GM23248 (cell line): ENCODE measurements around the gene PRKAR1B. TPM values are rescaled to one million over a fixed set of nuclear protein-coding genes. Genes with fewer than 3 reads are reported as not detected.

Source experiments
- DNase-seq: peaks from one replicate; pipeline ENCODE4 v3.0.0-alpha.2; 2015
- H2AFZ ChIP-seq: fragments of 200-600 bp; sonication (generic); 2 replicates; pipeline ENCODE4 v1.6.1; 2016; ENCODE audit warnings: antibody characterized with exemption
- H3F3A ChIP-seq: fragments of 200-600 bp; sonication (generic); 2 replicates; pipeline ENCODE4 v1.6.1; 2016; ENCODE audit warnings: mild to moderate bottlenecking, antibody characterized with exemption, mixed run types; ENCODE audit not compliant: insufficient read depth
- H3K27ac ChIP-seq: fragments of 200-600 bp; sonication (generic); 2 replicates; pipeline ENCODE4 v1.5.1; 2016; ENCODE audit warnings: mild to moderate bottlenecking
- H3K27me3 ChIP-seq: fragments of 200-600 bp; sonication (generic); replicated peaks from 2 replicates; pipeline ENCODE4 v1.6.1; 2016; ENCODE audit warnings: mild to moderate bottlenecking; ENCODE audit not compliant: insufficient read depth
- H3K36me3 ChIP-seq: fragments of 200-600 bp; sonication (generic); 2 replicates; pipeline ENCODE4 v1.6.1; 2016; ENCODE audit warnings: low read depth, mild to moderate bottlenecking
- H3K4me1 ChIP-seq: fragments of 200-600 bp; sonication (generic); 2 replicates; pipeline ENCODE4 v1.6.1; 2016; ENCODE audit warnings: mild to moderate bottlenecking; ENCODE audit not compliant: insufficient read depth
- H3K4me2 ChIP-seq: fragments of 200-600 bp; sonication (generic); one replicate; pipeline ENCODE4 v1.6.1; 2016; ENCODE audit warnings: mild to moderate bottlenecking; ENCODE audit not compliant: unreplicated experiment
- H3K4me3 ChIP-seq: fragments of 200-600 bp; sonication (generic); 2 replicates; pipeline ENCODE4 v1.5.1; 2016; ENCODE audit warnings: mild to moderate bottlenecking
- H3K79me2 ChIP-seq: fragments of 200-600 bp; sonication (generic); 2 replicates; pipeline ENCODE4 v1.6.1; 2016; ENCODE audit warnings: mild to moderate bottlenecking; ENCODE audit not compliant: insufficient read depth
- H3K9ac ChIP-seq: fragments of 200-600 bp; sonication (generic); 2 replicates; pipeline ENCODE4 v1.6.1; 2016; ENCODE audit warnings: mild to moderate bottlenecking
- H3K9me2 ChIP-seq: fragments of 200-600 bp; sonication (generic); 2 replicates; pipeline ENCODE4 v1.6.1; 2016; ENCODE audit warnings: mixed run types, mild to moderate bottlenecking, moderate library complexity; ENCODE audit not compliant: insufficient read depth
- H3K9me3 ChIP-seq: fragments of 200-600 bp; sonication (generic); one replicate; pipeline ENCODE4 v1.6.1; 2017; ENCODE audit warnings: low read depth
- H4K20me1 ChIP-seq: fragments of 200-600 bp; sonication (generic); 2 replicates; pipeline ENCODE4 v1.6.0; 2016; ENCODE audit not compliant: insufficient read depth
- EZH2 ChIP-seq: fragments of 200-600 bp; sonication (generic); IDR thresholded peaks from 2 replicates; pipeline ENCODE4 v1.6.1; 2018; ENCODE audit warnings: antibody characterized with exemption, mild to moderate bottlenecking; ENCODE audit not compliant: insufficient read depth, poor library complexity, severe bottlenecking
- EZH2phosphoT487 ChIP-seq: fragments of 200-600 bp; sonication (generic); IDR thresholded peaks from 2 replicates; pipeline ENCODE4 v1.6.1; 2018; ENCODE audit warnings: antibody characterized with exemption, moderate library complexity, mild to moderate bottlenecking, low read depth; ENCODE audit not compliant: insufficient read depth
- WGBS, 2 experiments: methylation state at CpG; one replicate each; pipeline ENCODE4 v1.1.6; 2015 to 2017; ENCODE audit warnings: low lambda C conversion rate in 2 of 2, low coverage in 1 of 2; ENCODE audit errors: missing lambda C conversion rate in 2 of 2; 5-methylcytosine and 5-hydroxymethylcytosine counted together
- in situ Hi-C: fragments of 300-500 bp; cut with MboI; formaldehyde crosslinking; loops from 2 replicates; pipeline ENCODE4 v1.15.0; 2020
- polyA plus RNA-seq: library from polyadenylated mRNA; unstranded; fragments of >200 nt; fragmentation: Nextera tagmentation; extraction: Ambion mirVana; gene quantifications from 2 replicates; pipeline ENCODE4 v1.2.1, GENCODE V29; 2016
- total RNA-seq: library from RNA; depleted of rRNA; stranded (reverse); fragments of >200 nt; shearing (Covaris generic); gene quantifications from 2 replicates; pipeline ENCODE4 v1.2.3, GENCODE V29; 2014

The PRKAR1B gene
- total and polyA plus RNA-seq, 2 experiments from 2014 or later, result 10.2 to 12.9 TPM

GRCh38 chr7:673681-674453 lies 53.2 kb downstream of the PRKAR1B start:
- Histone ChIP-seq H2AFZ (no peak overlapping the region), H3K4me1 (no peaks in the 10 kb centered on the region), H3F3A (peaks cover 2% of the 10 kb centered on the region; the same call in 1 of the 2 replicates), H3K9me2 (no peaks in the 10 kb centered on the region), H3K9me3 (no peaks in the 10 kb centered on the region), H3K9ac (no peak overlapping the region), H3K79me2 (no peaks in the 10 kb centered on the region), H3K4me2 (no peak overlapping the region), H3K27me3 (no peaks in the 10 kb centered on the region), H3K36me3 (no peaks in the 10 kb centered on the region), H3K4me3 (no peak overlapping the region), H3K27ac (no peak overlapping the region), H4K20me1 (no peaks in the 10 kb centered on the region)
- no peak for DNase-seq
- TF ChIP-seq EZH2phosphoT487 (no peak), EZH2 (no peak)
- 94% methylated on average over 10 to 11 of the region's 13 CpGs for WGBS, 2 experiments
- in situ Hi-C loops, result no loop called here

- H4K20me1 ChIP-seq, result no peaks in the 10 kb centered on the region
- H3K9me2 ChIP-seq, result no peaks in the 10 kb centered on the region
- WGBS, 2 experiments, result 95 to 96% methylated on average over 8 of the region's 8 CpGs
- H3K27ac ChIP-seq, result no peak overlapping the region
- H3K79me2 ChIP-seq, result no peaks in the 10 kb centered on the region
- H2AFZ ChIP-seq, result no peak overlapping the region
- H3K4me2 ChIP-seq, result no peak overlapping the region
- no peak overlapping the region for H3K4me3 ChIP-seq
- peaks cover 12% of the 10 kb centered on the region for H3F3A ChIP-seq
- H3K9me3 ChIP-seq, result no peaks in the 10 kb centered on the region
- H3K9ac ChIP-seq, result no peak overlapping the region
- H3K27me3 ChIP-seq, result no peaks in the 10 kb centered on the region
- no peaks in the 10 kb centered on the region for H3K36me3 ChIP-seq
- H3K4me1 ChIP-seq, result peaks cover 5% of the 10 kb centered on the region; the same call in 1 of the 2 replicates
- DNase-seq, result no peak
- in situ Hi-C loops, result no loop called here
- TF ChIP-seq EZH2phosphoT487 (no peak), EZH2 (no peak)
These were observed 54.2 kb downstream of the PRKAR1B start for GRCh38 chr7:672891-673290.

GRCh38 chr7:671415-672042 lies 55.6 kb downstream of the PRKAR1B start:
- TF ChIP-seq EZH2phosphoT487 (no peak), EZH2 (no peak)
- Histone ChIP-seq H3K4me2 (no peak overlapping the region), H3F3A (peaks cover 18% of the 10 kb centered on the region)

GRCh38 chr7:670501-671390 lies 56.3 kb downstream of the PRKAR1B start:
- in situ Hi-C loops, result no loop called here
- Histone ChIP-seq H3K9ac (no peak overlapping the region), H3K4me2 (no peak overlapping the region), H3K27ac (no peak overlapping the region), H3K4me1 (peaks cover 6% of the 10 kb centered on the region), H3K9me3 (no peaks in the 10 kb centered on the region), H3K4me3 (no peak overlapping the region), H3K9me2 (no peaks in the 10 kb centered on the region), H4K20me1 (no peaks in the 10 kb centered on the region), H3F3A (peaks cover 18% of the 10 kb centered on the region), H3K36me3 (no peaks in the 10 kb centered on the region), H3K27me3 (no peaks in the 10 kb centered on the region), H2AFZ (no peak overlapping the region), H3K79me2 (no peaks in the 10 kb centered on the region)
- TF ChIP-seq EZH2 (no peak), EZH2phosphoT487 (no peak)
- DNase-seq, result no peak
- 92 to 97% methylated on average over 30 to 54 of the region's 54 CpGs for WGBS, 2 experiments

More at GRCh38 chr7:671415-672042, 55.6 kb downstream of the PRKAR1B start:
- Histone ChIP-seq H3K27me3 (no peaks in the 10 kb centered on the region), H4K20me1 (no peaks in the 10 kb centered on the region), H3K9me2 (no peaks in the 10 kb centered on the region), H3K9ac (no peak overlapping the region), H2AFZ (no peak overlapping the region), H3K4me3 (no peak overlapping the region), H3K79me2 (no peaks in the 10 kb centered on the region), H3K36me3 (no peaks in the 10 kb centered on the region), H3K4me1 (peaks cover 5% of the 10 kb centered on the region; the same call in 1 of the 2 replicates), H3K9me3 (no peaks in the 10 kb centered on the region), H3K27ac (no peak overlapping the region)
- DNase-seq, result no peak
- in situ Hi-C loops, result no loop called here
- WGBS, 2 experiments, result 83 to 90% methylated on average over 10 of the region's 10 CpGs
